ENCODE data around the gene STAT3. TPM values are rescaled to one million over a fixed set of nuclear protein-coding genes. Genes with fewer than 3 reads are reported as not detected.

STAT3 gene
- total and polyA plus RNA-seq, 9 of the 15 experiments (the other 6 are each of a cell fraction or from before 2014, with no cell fraction given), result 90.0 to 179 (median 114) TPM

GRCh38 chr17:42407289-42407836 lies 19.1 kb upstream of the STAT3 start (continued):
- TF ChIP-seq, protein P1, sequence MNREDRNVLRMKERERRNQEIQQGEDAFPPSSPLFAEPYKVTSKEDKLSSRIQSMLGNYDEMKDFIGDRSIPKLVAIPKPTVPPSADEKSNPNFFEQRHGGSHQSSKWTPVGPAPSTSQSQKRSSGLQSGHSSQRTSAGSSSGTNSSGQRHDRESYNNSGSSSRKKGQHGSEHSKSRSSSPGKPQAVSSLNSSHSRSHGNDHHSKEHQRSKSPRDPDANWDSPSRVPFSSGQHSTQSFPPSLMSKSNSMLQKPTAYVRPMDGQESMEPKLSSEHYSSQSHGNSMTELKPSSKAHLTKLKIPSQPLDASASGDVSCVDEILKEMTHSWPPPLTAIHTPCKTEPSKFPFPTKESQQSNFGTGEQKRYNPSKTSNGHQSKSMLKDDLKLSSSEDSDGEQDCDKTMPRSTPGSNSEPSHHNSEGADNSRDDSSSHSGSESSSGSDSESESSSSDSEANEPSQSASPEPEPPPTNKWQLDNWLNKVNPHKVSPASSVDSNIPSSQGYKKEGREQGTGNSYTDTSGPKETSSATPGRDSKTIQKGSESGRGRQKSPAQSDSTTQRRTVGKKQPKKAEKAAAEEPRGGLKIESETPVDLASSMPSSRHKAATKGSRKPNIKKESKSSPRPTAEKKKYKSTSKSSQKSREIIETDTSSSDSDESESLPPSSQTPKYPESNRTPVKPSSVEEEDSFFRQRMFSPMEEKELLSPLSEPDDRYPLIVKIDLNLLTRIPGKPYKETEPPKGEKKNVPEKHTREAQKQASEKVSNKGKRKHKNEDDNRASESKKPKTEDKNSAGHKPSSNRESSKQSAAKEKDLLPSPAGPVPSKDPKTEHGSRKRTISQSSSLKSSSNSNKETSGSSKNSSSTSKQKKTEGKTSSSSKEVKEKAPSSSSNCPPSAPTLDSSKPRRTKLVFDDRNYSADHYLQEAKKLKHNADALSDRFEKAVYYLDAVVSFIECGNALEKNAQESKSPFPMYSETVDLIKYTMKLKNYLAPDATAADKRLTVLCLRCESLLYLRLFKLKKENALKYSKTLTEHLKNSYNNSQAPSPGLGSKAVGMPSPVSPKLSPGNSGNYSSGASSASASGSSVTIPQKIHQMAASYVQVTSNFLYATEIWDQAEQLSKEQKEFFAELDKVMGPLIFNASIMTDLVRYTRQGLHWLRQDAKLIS (CRISPR knock-in tag; IDR thresholded peaks at IDR 0.05), result no peak
- TF ChIP-seq CREB1 (IDR thresholded peaks at IDR 0.05), result no peak
- no peak for TF ChIP-seq CREB1 (CRISPR knock-in tag; IDR thresholded peaks at IDR 0.05)
- no peak for TF ChIP-seq HNRNPL (IDR thresholded peaks at IDR 0.05; ENCODE audit: low read depth, low read length)
- TF ChIP-seq, protein P2, sequence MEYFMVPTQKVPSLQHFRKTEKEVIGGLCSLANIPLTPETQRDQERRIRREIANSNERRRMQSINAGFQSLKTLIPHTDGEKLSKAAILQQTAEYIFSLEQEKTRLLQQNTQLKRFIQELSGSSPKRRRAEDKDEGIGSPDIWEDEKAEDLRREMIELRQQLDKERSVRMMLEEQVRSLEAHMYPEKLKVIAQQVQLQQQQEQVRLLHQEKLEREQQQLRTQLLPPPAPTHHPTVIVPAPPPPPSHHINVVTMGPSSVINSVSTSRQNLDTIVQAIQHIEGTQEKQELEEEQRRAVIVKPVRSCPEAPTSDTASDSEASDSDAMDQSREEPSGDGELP (CRISPR knock-in tag; IDR thresholded peaks at IDR 0.05; ENCODE audit: borderline replicate concordance), result no peak
- no peak for TF ChIP-seq POLR2G (IDR thresholded peaks at IDR 0.05; ENCODE audit: low read depth, low read length)
- TF ChIP-seq TAF1 (IDR thresholded peaks at IDR 0.05; ENCODE audit: control insufficient read depth, extremely low read depth, insufficient read depth, low read length, severe bottlenecking), result no peak
- no peak for TF ChIP-seq HMBOX1 (IDR thresholded peaks at IDR 0.05)
- no peak for TF ChIP-seq SAFB2 (IDR thresholded peaks at IDR 0.05; ENCODE audit: borderline replicate concordance, low read depth, low read length, severe bottlenecking)
- TF ChIP-seq CREB3 (tag; conservative IDR thresholded peaks at IDR 0.05; ENCODE audit: low read depth), result no peak
- TF ChIP-seq MBD2 (IDR thresholded peaks at IDR 0.05; ENCODE audit: borderline replicate concordance, low read depth), result peak; percentile 76; the same call in 1 of the 2 replicates
- TF ChIP-seq NR2C1 (IDR thresholded peaks at IDR 0.05), result peak; percentile 86
- TF ChIP-seq NR2C1 (tag; IDR thresholded peaks at IDR 0.05), result peak; percentile 95
- TF ChIP-seq MEF2A (IDR thresholded peaks at IDR 0.05; ENCODE audit: control insufficient read depth, low read depth, low read length), result no peak
- no peak for TF ChIP-seq PURB (CRISPR knock-in tag; IDR thresholded peaks at IDR 0.05; ENCODE audit: low read depth)
- TF ChIP-seq RAD51 (IDR thresholded peaks at IDR 0.05; ENCODE audit: borderline replicate concordance, low read depth), result no peak
- no peak for TF ChIP-seq JUN (IDR thresholded peaks at IDR 0.05; ENCODE audit: borderline replicate concordance, low read depth, low read length)
- TF ChIP-seq JUN (CRISPR knock-in tag; IDR thresholded peaks at IDR 0.05; ENCODE audit: borderline replicate concordance), result no peak
- no peak for TF ChIP-seq NR0B1 (IDR thresholded peaks at IDR 0.05; ENCODE audit: partially characterized antibody)
- no peak for TF ChIP-seq SIN3A (IDR thresholded peaks at IDR 0.05; ENCODE audit: borderline replicate concordance in 2 of 2, control insufficient read depth in 1 of 2, low read depth in 2 of 2, low read length in 2 of 2)
